Ascending aorta (tissue), 2 donors: Measurements from ENCODE around the gene C16orf90. TPM values are rescaled to one million over a fixed set of nuclear protein-coding genes. Genes with fewer than 3 reads are reported as not detected.
A peak's percentile ranks its signal among the peaks of the same experiment; 100 is the strongest.
"Not testable (repeated sequence)": the region's sequence is repeated elsewhere in the genome, so short reads cannot be mapped to it uniquely, and the experiment has no call there.

Source experiments
- DNase-seq, 2 donors: peaks; one replicate each; pipeline ENCODE4 v3.0.0-alpha.2; 2019; ENCODE audit warnings: low spot score in 2 of 2
- H3K27ac ChIP-seq, 2 donors: fragments of 200-600 bp; sonication (generic); one replicate each; pipeline ENCODE4 v1.5.1; 2016 to 2017; ENCODE audit warnings: mild to moderate bottlenecking in 1 of 2
- H3K27me3 ChIP-seq: fragments of 200-600 bp; sonication (generic); one replicate; pipeline ENCODE4 v1.5.1; 2017
- H3K36me3 ChIP-seq, 2 donors: fragments of 200-600 bp; sonication (generic); one replicate each; pipeline ENCODE4 v1.5.1; 2016
- H3K4me1 ChIP-seq, 2 donors: fragments of 200-600 bp; sonication (generic); one replicate each; pipeline ENCODE4 v1.5.1; 2016 to 2017; ENCODE audit warnings: mild to moderate bottlenecking in 1 of 2
- H3K4me3 ChIP-seq, 2 donors: fragments of 200-600 bp; sonication (generic); one replicate each; pipeline ENCODE4 v1.5.1; 2016 to 2017; ENCODE audit warnings: mild to moderate bottlenecking in 1 of 2
- H3K9me3 ChIP-seq, 2 donors: fragments of 200-600 bp; sonication (generic); one replicate each; pipeline ENCODE4 v1.5.1; 2016
- intact Hi-C: fragments of 100-400 bp; cut with DNase I; formaldehyde crosslinking; loops from one replicate; pipeline ENCODE4 v1.15.1; 2023
- total RNA-seq: library from RNA; depleted of rRNA; stranded (reverse); fragments of >200 nt; gene quantifications from one replicate; pipeline ENCODE4 v1.1.0, GENCODE V29; 2016
- TF ChIP-seq, protein P1 (sequence below), 3 experiments: fragments of 200-600 bp in 2 of 3; fragments of 450-650 bp in 1 of 3; sonication (generic) in 2 of 3; IDR thresholded peaks; one replicate each; pipeline ENCODE4 v1.5.1; 2016 to 2019; ENCODE audit warnings: antibody characterized with exemption in 3 of 3, mild to moderate bottlenecking in 1 of 3, moderate library complexity in 1 of 3

Gene C16orf90
- total RNA-seq, 1 donor from 2014 or later, result not detected

DNA sequence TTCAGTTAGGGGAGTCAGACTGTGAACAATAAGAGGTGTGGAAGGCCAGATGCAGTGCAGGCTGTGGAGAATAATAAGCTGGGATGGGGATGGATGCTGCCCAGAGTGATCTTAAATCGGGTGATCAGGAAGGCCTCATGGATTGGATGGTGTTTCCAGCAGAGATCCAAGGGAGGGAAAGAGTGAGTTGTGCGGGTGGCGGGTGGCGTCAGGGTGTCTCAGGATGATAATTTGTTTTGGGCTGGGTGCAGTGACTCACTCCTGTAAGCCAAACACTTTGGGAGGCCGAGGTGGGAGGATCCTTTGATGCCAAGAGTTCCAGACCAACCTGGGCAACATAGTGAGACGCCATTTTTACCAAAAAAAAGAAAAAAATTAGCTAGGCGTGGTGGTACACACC lies 13.4 kb upstream of the C16orf90 start:
- H3K4me1 ChIP-seq, result no peaks in the 10 kb centered on the region
- TF ChIP-seq, protein P1, sequence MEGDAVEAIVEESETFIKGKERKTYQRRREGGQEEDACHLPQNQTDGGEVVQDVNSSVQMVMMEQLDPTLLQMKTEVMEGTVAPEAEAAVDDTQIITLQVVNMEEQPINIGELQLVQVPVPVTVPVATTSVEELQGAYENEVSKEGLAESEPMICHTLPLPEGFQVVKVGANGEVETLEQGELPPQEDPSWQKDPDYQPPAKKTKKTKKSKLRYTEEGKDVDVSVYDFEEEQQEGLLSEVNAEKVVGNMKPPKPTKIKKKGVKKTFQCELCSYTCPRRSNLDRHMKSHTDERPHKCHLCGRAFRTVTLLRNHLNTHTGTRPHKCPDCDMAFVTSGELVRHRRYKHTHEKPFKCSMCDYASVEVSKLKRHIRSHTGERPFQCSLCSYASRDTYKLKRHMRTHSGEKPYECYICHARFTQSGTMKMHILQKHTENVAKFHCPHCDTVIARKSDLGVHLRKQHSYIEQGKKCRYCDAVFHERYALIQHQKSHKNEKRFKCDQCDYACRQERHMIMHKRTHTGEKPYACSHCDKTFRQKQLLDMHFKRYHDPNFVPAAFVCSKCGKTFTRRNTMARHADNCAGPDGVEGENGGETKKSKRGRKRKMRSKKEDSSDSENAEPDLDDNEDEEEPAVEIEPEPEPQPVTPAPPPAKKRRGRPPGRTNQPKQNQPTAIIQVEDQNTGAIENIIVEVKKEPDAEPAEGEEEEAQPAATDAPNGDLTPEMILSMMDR (IDR thresholded peaks at IDR 0.05), result no peak
- intact Hi-C loops, result no loop called here
- no peak overlapping the region for H3K4me3 ChIP-seq
- H3K9me3 ChIP-seq, result no peaks in the 10 kb centered on the region
- no peaks in the 10 kb centered on the region for H3K27me3 ChIP-seq
- peaks cover 52 to 75% of the 10 kb centered on the region in 2 donors for H3K36me3 ChIP-seq
- DNase-seq, result no peak
- no peak overlapping the region for H3K27ac ChIP-seq

DNA sequence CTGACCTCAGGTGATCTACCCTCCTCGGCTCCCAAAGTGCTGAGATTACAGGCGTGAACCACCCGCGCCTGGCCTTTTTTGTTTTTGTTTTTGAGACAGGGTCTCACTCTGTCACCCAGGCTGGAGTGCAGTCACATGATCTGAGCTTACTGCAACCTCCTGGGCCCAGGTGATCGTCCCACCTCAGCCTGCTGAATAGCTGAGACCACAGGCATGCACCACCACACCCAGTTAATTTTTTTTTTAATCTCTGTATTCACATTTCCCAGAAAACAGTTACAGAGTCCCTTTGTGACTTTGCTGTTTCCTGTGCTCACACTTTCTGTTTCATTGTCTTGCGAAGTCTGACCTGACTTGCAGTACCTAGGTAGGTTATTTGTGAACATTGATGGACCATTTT lies 8.2 kb upstream of the C16orf90 start:
- no peaks in the 10 kb centered on the region for H3K9me3 ChIP-seq
- no peak overlapping the region for H3K4me3 ChIP-seq
- H3K4me1 ChIP-seq, result peaks cover 4% of the 10 kb centered on the region in 2 donors
- DNase-seq, result no peak
- no peaks in the 10 kb centered on the region for H3K27me3 ChIP-seq
- H3K27ac ChIP-seq, result no peak overlapping the region
- intact Hi-C loops, result loop anchor here (5.0 kb wide), 2 partner anchors 196 to 236 kb away; partner anchors contain the start of genes TIGD7 and ZNF75A
- peaks cover 10 to 24% of the 10 kb centered on the region in 2 donors for H3K36me3 ChIP-seq
- TF ChIP-seq, protein P1 (IDR thresholded peaks at IDR 0.05), result no peak

DNA sequence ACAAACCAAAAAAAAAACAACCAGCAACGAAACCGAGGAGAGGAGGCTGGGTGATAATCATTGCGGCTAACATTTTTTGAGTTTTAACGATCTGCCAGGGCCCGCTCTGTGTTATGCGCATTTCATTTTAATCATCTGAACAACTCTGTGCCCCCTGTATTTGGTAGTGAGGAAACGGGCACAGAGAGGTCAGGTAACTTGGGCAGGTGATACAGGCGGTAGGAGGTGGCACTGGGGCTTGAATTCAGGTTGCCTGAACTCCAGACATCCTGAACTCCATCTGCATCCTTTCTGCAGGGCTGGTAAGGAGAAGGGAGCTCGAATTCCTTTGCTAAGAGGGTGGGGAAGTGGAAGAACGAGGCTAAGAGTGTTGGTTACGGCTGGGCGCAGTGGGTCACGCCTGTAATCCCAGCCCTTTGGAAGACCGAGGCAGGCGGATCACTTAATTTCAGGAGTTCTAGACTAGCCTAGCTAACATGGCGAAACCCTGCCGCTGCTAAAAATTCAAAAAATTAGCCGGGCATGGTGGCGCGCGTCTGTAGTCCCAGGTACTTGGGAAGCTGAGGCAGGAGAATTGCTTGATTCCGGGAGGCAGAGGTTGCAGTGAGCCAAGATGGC lies 6.6 kb upstream of the C16orf90 start:
- peaks cover 4% of the 10 kb centered on the region in 2 donors for H3K4me1 ChIP-seq
- intact Hi-C loops, result loop anchor here (2.0 to 5.0 kb wide), 3 partner anchors 45 to 235 kb away; partner anchors contain the start of genes TIGD7 and ZNF75A
- H3K9me3 ChIP-seq, result no peaks in the 10 kb centered on the region
- peaks cover 4 to 17% of the 10 kb centered on the region in 2 donors for H3K36me3 ChIP-seq
- H3K27ac ChIP-seq, result no peak overlapping the region
- no peak for DNase-seq
- H3K4me3 ChIP-seq, result peak overlapping the region; percentile 72 to 93
- TF ChIP-seq, protein P1 (IDR thresholded peaks at IDR 0.05), result no peak
- no peaks in the 10 kb centered on the region for H3K27me3 ChIP-seq

DNA sequence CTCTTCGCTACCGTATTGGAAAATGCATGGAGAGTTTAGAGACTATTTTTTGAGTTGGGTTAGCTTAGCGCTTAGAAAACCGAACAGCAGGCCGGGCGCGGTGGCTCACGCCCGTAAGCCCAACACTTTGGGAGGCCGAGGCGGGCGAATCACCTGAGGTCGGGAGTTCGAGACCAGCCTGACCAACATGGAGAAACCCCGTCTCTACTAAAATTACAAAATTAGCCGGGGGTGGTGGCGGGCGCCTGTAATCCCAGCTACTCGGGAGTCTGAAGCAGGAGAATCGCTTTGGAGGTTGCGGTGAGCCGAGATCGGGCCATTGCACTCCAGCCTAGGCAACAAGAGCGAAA lies 6.1 kb upstream of the C16orf90 start:
- H3K27me3 ChIP-seq, DNase-seq, H3K4me1 ChIP-seq, H3K9me3 ChIP-seq: not testable (repeated sequence)
- Histone ChIP-seq H3K4me3 (peak overlapping the region; percentile 72 to 93), H3K36me3 (peaks cover 2 to 13% of the 10 kb centered on the region in 2 donors), H3K27ac (peak overlapping the region; percentile 37 to 69)
- intact Hi-C loops, result loop anchor here (2.0 to 5.0 kb wide), 3 partner anchors 45 to 234 kb away; partner anchors contain the start of genes TIGD7 and ZNF75A

DNA sequence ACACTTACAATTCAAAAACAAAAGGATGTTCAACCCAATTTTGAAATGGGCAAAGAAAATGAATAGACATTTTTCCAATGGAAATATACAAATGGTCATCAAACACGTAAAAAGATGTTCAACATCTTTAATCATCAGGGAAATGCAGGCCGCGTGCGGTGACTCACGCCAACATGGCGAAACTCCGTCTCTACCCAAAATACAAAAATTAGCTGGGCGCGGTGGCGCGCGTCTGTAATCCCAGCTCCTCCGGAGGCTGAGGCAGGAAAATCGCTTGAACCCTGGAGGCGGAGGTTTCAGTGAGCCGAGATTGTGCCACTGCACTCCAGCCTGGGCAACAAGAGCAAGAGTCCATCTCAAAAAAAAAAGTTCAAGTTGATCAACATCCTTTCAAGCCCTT lies 3.7 kb upstream of the C16orf90 start:
- Histone ChIP-seq H3K4me1 (peaks cover 4% of the 10 kb centered on the region in 2 donors), H3K27me3 (no peaks in the 10 kb centered on the region), H3K9me3 (no peaks in the 10 kb centered on the region), H3K36me3 (no peaks in the 10 kb centered on the region), H3K27ac (no peak overlapping the region), H3K4me3 (no peak overlapping the region)
- TF ChIP-seq, protein P1 (IDR thresholded peaks at IDR 0.05), result no peak
- DNase-seq, result no peak
- intact Hi-C loops, result no loop called here

DNA sequence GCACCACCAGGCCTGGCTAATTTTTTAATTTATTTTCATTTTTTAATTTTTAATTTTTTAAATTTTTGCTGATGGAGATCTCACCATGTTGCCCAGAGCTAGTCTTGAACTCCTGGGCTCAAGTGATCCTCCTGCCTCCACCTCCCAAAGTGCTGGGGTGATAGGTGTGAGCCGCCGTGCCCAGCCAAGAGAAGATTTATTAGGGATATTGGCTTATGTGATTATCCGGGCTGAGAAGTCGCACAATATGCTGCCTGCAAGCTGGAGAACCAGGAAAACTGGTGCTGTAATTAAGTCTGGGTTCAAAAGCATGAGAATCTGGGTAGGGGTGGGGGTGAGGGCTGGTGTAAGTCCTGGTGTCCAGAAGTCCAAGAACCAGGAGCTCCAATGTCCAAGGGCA lies 2.5 kb upstream of the C16orf90 start:
- H3K9me3 ChIP-seq, result no peaks in the 10 kb centered on the region
- no peak for DNase-seq
- no peaks in the 10 kb centered on the region for H3K27me3 ChIP-seq
- no peak overlapping the region for H3K4me3 ChIP-seq
- no peaks in the 10 kb centered on the region for H3K36me3 ChIP-seq
- intact Hi-C loops, result no loop called here
- H3K4me1 ChIP-seq, result peaks cover 4% of the 10 kb centered on the region in 2 donors
- H3K27ac ChIP-seq, result no peak overlapping the region
- TF ChIP-seq, protein P1 (IDR thresholded peaks at IDR 0.05), result no peak
